GM10248 (cell line): Measurements from ENCODE around the gene CLK1.

Experiments
- CTCF ChIA-PET: fragments of 300-600 bp; sonication (Branson Sonifier 250); formaldehyde crosslinking; extraction: SDS; loops from one replicate; lab custom pipeline; 2021; ENCODE audit warnings: antibody characterized with exemption; lab: Yijun Ruan, JAX
- POLR2A ChIA-PET: fragments of 350-650 bp; sonication (Branson Sonifier 250); formaldehyde crosslinking; extraction: SDS; loops from one replicate; lab custom pipeline; 2020; ENCODE audit warnings: antibody characterized with exemption; lab: Yijun Ruan, JAX
- DNase-seq: peaks from one replicate; pipeline ENCODE4 v3.0.0; 2012; ENCODE audit errors: extremely low spot score
- CTCF ChIP-seq: IDR thresholded peaks from 2 replicates; pipeline ENCODE4 v1.5.1; 2012; ENCODE audit warnings: mild to moderate bottlenecking, low read depth; ENCODE audit errors: extremely low read depth, missing control alignments, control extremely low read depth

Gene CLK1

GRCh38 chr2:200871151-200871550 is 6.7 kb upstream of the CLK1 start:
- DNase-seq = no peak
- POLR2A ChIA-PET = no interaction called here
- no peak for TF ChIP-seq CTCF
- CTCF ChIA-PET = no interaction called here

GRCh38 chr2:200869014-200869413 is 4.6 kb upstream of the CLK1 start:
- no peak for TF ChIP-seq CTCF
- POLR2A ChIA-PET = no interaction called here
- CTCF ChIA-PET = interaction anchor here (0.6 kb wide), 1 partner anchor 9 kb away, joined by 3 read pairs; no protein-coding TSS in a partner anchor
- DNase-seq = no peak

DNA sequence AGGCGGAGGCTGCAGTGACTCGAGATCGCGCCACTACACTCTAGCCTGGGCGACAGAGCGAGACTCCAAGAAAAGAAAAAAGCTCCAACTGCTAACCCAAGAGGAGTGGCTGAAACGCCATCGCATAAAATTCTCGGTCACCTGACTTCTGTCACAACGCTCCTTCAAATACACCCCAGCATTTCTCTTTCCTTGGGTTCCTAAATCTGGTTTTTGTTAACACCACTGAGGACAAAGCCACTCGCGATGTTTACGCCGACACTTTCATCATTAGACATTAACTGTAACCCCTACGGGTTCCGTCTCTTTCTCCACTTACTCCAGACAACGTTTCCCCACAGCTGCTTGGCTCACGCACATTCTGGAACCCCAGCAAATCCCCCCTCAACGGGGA is 679 bp downstream of the CLK1 start:
- no peak for TF ChIP-seq CTCF

GRCh38 chr2:200862532-200863000 is 1.9 kb downstream of the CLK1 start:
- ChIA-PET POLR2A (interaction anchor here (1.1 kb wide), 1 partner anchor 11 kb away, joined by 3 read pairs; no protein-coding TSS in a partner anchor), CTCF (no interaction called here)
- peak; percentile 37 for DNase-seq
- no peak for TF ChIP-seq CTCF

More for the DNA sequence above, 679 bp downstream of the CLK1 start:
- POLR2A ChIA-PET = interaction anchor here (0.5 to 2.0 kb wide), 15 partner anchors 8 to 917 kb away, joined by 3 to 23 read pairs (median 6); partner anchors contain the start of genes ALS2, NIF3L1 and PPIL3
- no peak for DNase-seq
- CTCF ChIA-PET = interaction anchor here (1.3 to 2.0 kb wide), 3 partner anchors 13 to 368 kb away, joined by 3 to 7 read pairs (median 3); no protein-coding TSS in a partner anchor

DNA sequence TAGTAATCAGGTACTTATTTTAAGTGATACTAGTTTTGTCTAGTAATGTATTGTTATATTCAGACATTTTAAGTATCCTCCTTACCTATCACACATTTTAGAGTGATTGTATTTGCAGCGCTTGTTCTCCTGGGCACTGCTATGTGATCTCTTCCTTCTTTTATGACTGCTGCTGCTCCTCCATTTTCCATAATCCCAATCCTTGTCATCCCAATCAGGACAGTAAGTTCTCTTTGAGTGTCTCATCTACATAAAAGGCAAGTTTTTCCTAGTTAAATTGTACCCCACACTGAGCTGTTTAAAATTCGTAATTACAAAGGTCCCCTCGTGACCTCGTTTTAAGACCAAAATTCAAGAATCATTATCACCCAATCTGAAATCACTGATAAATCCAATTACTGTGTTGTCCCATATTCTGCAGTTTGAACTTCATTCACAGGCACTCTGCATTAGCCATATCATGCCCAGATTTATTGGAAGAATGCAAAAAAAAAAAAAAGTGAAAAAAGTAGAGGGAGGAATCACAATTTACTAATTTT is 2.8 kb downstream of the CLK1 start:
- no peak for TF ChIP-seq CTCF
- CTCF ChIA-PET = interaction anchor here (1.0 kb wide), 1 partner anchor 18 kb away, joined by 3 read pairs; no protein-coding TSS in a partner anchor
- no peak for DNase-seq
- POLR2A ChIA-PET = interaction anchor here (0.7 to 1.4 kb wide), 3 partner anchors 10 to 14 kb away, joined by 3 to 8 read pairs (median 5); no protein-coding TSS in a partner anchor

GRCh38 chr2:200860092-200860795 is 4.2 kb downstream of the CLK1 start:
- DNase-seq = no peak
- TF ChIP-seq CTCF = no peak
- CTCF ChIA-PET = no interaction called here
- POLR2A ChIA-PET = interaction anchor here (0.6 kb wide), 1 partner anchor 184 kb away, joined by 4 read pairs; no protein-coding TSS in a partner anchor
